Glutamatergic neuron (in vitro differentiated cells): ENCODE data around the gene DHRS1. TPM values are rescaled to one million over a fixed set of nuclear protein-coding genes. Genes with fewer than 3 reads are reported as not detected.
A peak's percentile ranks its signal among the peaks of the same experiment; 100 is the strongest.

Source experiments
- DNase-seq: peaks from one replicate; pipeline ENCODE4 v3.0.0; 2022
- H3K27ac Mint-ChIP-seq: one replicate; pipeline ENCODE4 v1.8.0; 2020; ENCODE audit warnings: mild to moderate bottlenecking, mixed read lengths, inconsistent platforms; ENCODE audit not compliant: unreplicated experiment
- H3K27me3 Mint-ChIP-seq: one replicate; pipeline ENCODE4 v1.8.0; 2020; ENCODE audit warnings: mild to moderate bottlenecking, moderate library complexity, mixed read lengths, inconsistent platforms; ENCODE audit not compliant: unreplicated experiment
- H3K36me3 Mint-ChIP-seq: one replicate; pipeline ENCODE4 v1.8.0; 2020; ENCODE audit warnings: mild to moderate bottlenecking, mixed read lengths, inconsistent platforms; ENCODE audit not compliant: unreplicated experiment
- H3K4me1 Mint-ChIP-seq: one replicate; pipeline ENCODE4 v1.8.0; 2020; ENCODE audit warnings: mild to moderate bottlenecking, low read depth, mixed read lengths, inconsistent platforms; ENCODE audit not compliant: unreplicated experiment
- H3K4me3 Mint-ChIP-seq: one replicate; pipeline ENCODE4 v1.8.0; 2020; ENCODE audit warnings: mild to moderate bottlenecking, mixed read lengths, inconsistent platforms; ENCODE audit not compliant: unreplicated experiment
- H3K9me3 Mint-ChIP-seq: one replicate; pipeline ENCODE4 v1.8.0; 2020; ENCODE audit warnings: mild to moderate bottlenecking, moderate library complexity, mixed read lengths, inconsistent platforms; ENCODE audit not compliant: unreplicated experiment
- CTCF ChIP-seq: fragments of 200-600 bp; sonication (generic); IDR thresholded peaks from one replicate; pipeline ENCODE4 v1.5.0; 2021; ENCODE audit not compliant: partially characterized antibody, unreplicated experiment
- long read RNA-seq: library from polyadenylated mRNA; unstranded; transcript quantifications from one replicate; pipeline ENCODE4 v2.0.0, GENCODE V29; 2020; ENCODE audit not compliant: unreplicated experiment
- total RNA-seq: library from RNA; stranded (reverse); fragmentation: NEBNext Ultra II Directional; extraction: Animal tissue kit (Norgen Biotek cat#: 25700); gene quantifications from one replicate; pipeline ENCODE4 v1.2.1, GENCODE V29; 2021; ENCODE audit not compliant: unreplicated experiment

DHRS1 gene
- 25.1 TPM for total RNA-seq
- long read RNA-seq, transcript DHRS1-201 (9 exons, 1,480 nt), result major isoform, 6 of 7 reads
- long read RNA-seq, partial matches to known transcripts, result 0 of 7 reads
- long read RNA-seq, other reads (novel, unspliced or antisense), result 1 of 7 reads

- DNase-seq, result peak; percentile 93
- Mint-ChIP-seq H3K27me3 (peaks cover 11% of the 10 kb centered on the region), H3K4me1 (peaks cover 7% of the 10 kb centered on the region), H3K4me3 (peak within 1 kb of the TSS; percentile 94), H3K9me3 (peaks cover 11% of the 10 kb centered on the region), H3K36me3 (no peaks in the 10 kb centered on the region), H3K27ac (peak within 1 kb of the TSS; percentile 83)
- no peak for TF ChIP-seq CTCF
Measured at GRCh38 chr14:24299255-24300191, at the start of gene DHRS1, which contains the start of gene NOP9. DHRS1 (minus strand) TSS chr14:24299780; CDS start chr14:24299106, 674 bp downstream. NOP9 (plus strand) TSS chr14:24299850; CDS start chr14:24299955, 105 bp downstream.

GRCh38 chr14:24348186-24348585, 48.6 kb upstream of the DHRS1 start:
- H3K4me3 Mint-ChIP-seq, result no peak overlapping the region
- no peaks in the 10 kb centered on the region for H3K36me3 Mint-ChIP-seq
- peaks cover 1% of the 10 kb centered on the region for H3K27me3 Mint-ChIP-seq
- no peaks in the 10 kb centered on the region for H3K4me1 Mint-ChIP-seq
- no peak for DNase-seq
- H3K9me3 Mint-ChIP-seq, result no peaks in the 10 kb centered on the region
- no peak for TF ChIP-seq CTCF
- H3K27ac Mint-ChIP-seq, result no peak overlapping the region

- Mint-ChIP-seq H3K27me3 (peaks cover 3% of the 10 kb centered on the region), H3K27ac (no peak overlapping the region), H3K4me3 (no peak overlapping the region), H3K36me3 (no peaks in the 10 kb centered on the region), H3K4me1 (no peaks in the 10 kb centered on the region), H3K9me3 (no peaks in the 10 kb centered on the region)
- no peak for TF ChIP-seq CTCF
- no peak for DNase-seq
Measured at GRCh38 chr14:24347134-24347533, 47.6 kb upstream of the DHRS1 start.

- H3K4me1 Mint-ChIP-seq, result no peaks in the 10 kb centered on the region
- DNase-seq, result no peak
- H3K36me3 Mint-ChIP-seq, result no peaks in the 10 kb centered on the region
- H3K4me3 Mint-ChIP-seq, result no peak overlapping the region
- no peak overlapping the region for H3K27ac Mint-ChIP-seq
- H3K27me3 Mint-ChIP-seq, result peaks cover 3% of the 10 kb centered on the region
- no peak for TF ChIP-seq CTCF
- H3K9me3 Mint-ChIP-seq, result no peaks in the 10 kb centered on the region
Measured at GRCh38 chr14:24343795-24344660, 44.4 kb upstream of the DHRS1 start.
